Endodermal cell (in vitro differentiated cells): ENCODE measurements around the gene SLC27A2. TPM values are rescaled to one million over a fixed set of nuclear protein-coding genes. Genes with fewer than 3 reads are reported as not detected.
"Not testable (repeated sequence)": the region's sequence is repeated elsewhere in the genome, so short reads cannot be mapped to it uniquely, and the experiment has no call there.

Experiments used
- DNase-seq: peaks from one replicate; pipeline ENCODE4 v3.0.0-alpha.2; 2017
- H3K27ac ChIP-seq: 2 replicates; pipeline ENCODE4 v1.5.1; 2013; ENCODE audit warnings: mild to moderate bottlenecking, low read depth, low read length, moderate library complexity
- H3K27me3 ChIP-seq: 2 replicates; pipeline ENCODE4 v1.6.1; 2013; ENCODE audit warnings: mild to moderate bottlenecking, low read length, moderate library complexity; ENCODE audit not compliant: insufficient read depth, control insufficient read depth, poor library complexity, severe bottlenecking
- H3K36me3 ChIP-seq: 2 replicates; pipeline ENCODE4 v1.7.0; 2013; ENCODE audit warnings: mild to moderate bottlenecking, low read length, moderate library complexity; ENCODE audit not compliant: control insufficient read depth, insufficient read depth
- H3K4me1 ChIP-seq: one replicate; pipeline ENCODE4 v1.7.0; 2013; ENCODE audit warnings: low read length; ENCODE audit not compliant: control insufficient read depth, insufficient read depth
- H3K4me3 ChIP-seq: 2 replicates; pipeline ENCODE4 v1.5.1; 2013; ENCODE audit warnings: mild to moderate bottlenecking, low read length, moderate library complexity
- H3K9ac ChIP-seq: 2 replicates; pipeline ENCODE4 v1.6.1; 2013; ENCODE audit warnings: mild to moderate bottlenecking, low read length, moderate library complexity; ENCODE audit not compliant: poor library complexity, severe bottlenecking; ENCODE audit errors: extremely low read depth
- H3K9me3 ChIP-seq: 2 replicates; pipeline ENCODE4 v1.6.1; 2013; ENCODE audit warnings: mild to moderate bottlenecking, low read length, moderate library complexity; ENCODE audit not compliant: control insufficient read depth
- H3K27ac Mint-ChIP-seq: 2 replicates; pipeline ENCODE4 v1.8.0; 2020; ENCODE audit warnings: mixed read lengths
- H3K27me3 Mint-ChIP-seq: 2 replicates; pipeline ENCODE4 v1.8.0; 2021; ENCODE audit warnings: mild to moderate bottlenecking, mixed read lengths; ENCODE audit not compliant: insufficient read depth
- H3K36me3 Mint-ChIP-seq: 2 replicates; pipeline ENCODE4 v1.8.0; 2020; ENCODE audit warnings: low read depth, mixed read lengths
- H3K4me1 Mint-ChIP-seq: 2 replicates; pipeline ENCODE4 v1.8.0; 2020; ENCODE audit warnings: mixed read lengths
- H3K4me3 Mint-ChIP-seq: 2 replicates; pipeline ENCODE4 v1.8.0; 2020; ENCODE audit warnings: mild to moderate bottlenecking, moderate library complexity, mixed read lengths
- H3K9me3 Mint-ChIP-seq: 2 replicates; pipeline ENCODE4 v1.8.0; 2020; ENCODE audit warnings: mild to moderate bottlenecking, mixed read lengths
- CTCF ChIP-seq: fragments of 200-600 bp; sonication (generic); conservative IDR thresholded peaks from 2 replicates; pipeline ENCODE4 v1.5.0; 2021; ENCODE audit warnings: antibody characterized with exemption, mild to moderate bottlenecking
- WGBS, 2 experiments: methylation state at CpG; one replicate each; pipeline versions ENCODE4 v1.1.5 to v1.1.7; 2013; ENCODE audit warnings: missing lambda C conversion rate in 2 of 2, mixed read lengths in 1 of 2; ENCODE audit not compliant: insufficient coverage in 1 of 2, insufficient read length in 1 of 2; 5-methylcytosine and 5-hydroxymethylcytosine counted together
- long read RNA-seq, 4 experiments: library from polyadenylated mRNA in 2 of 4; library from RNA in 1 of 4; library from capped mRNA in 1 of 4; stranded (forward) in 3 of 4; unstranded in 1 of 4; transcript quantifications; one replicate each; pipeline ENCODE4 v2.0.0, GENCODE V29; 2020 to 2021; ENCODE audit warnings: inconsistent platforms in 1 of 4
- polyA plus RNA-seq, 2 experiments: library from polyadenylated mRNA; stranded (reverse); fragments of 50-300 nt; gene quantifications; one replicate each; pipeline ENCODE4 v1.2.3, GENCODE V29; 2013
- total RNA-seq, 2 donors: library from RNA; stranded (reverse); fragmentation: NEBNext Ultra II Directional in 1 of 2; extraction: Animal tissue kit (Norgen Biotek cat#: 25700) in 1 of 2; gene quantifications; 2 replicates in 1 of 2; 3 replicates in 1 of 2; pipeline ENCODE4 v1.2.1, GENCODE V29; 2021

SLC27A2 gene
- 1 to 10 TPM; 4.0 to 6.8 TPM for total RNA-seq
- polyA plus RNA-seq (2013, experiment 1 of 2), result 1.4 TPM
- polyA plus RNA-seq (2013, experiment 2 of 2), result 1.9 TPM
- long read RNA-seq, experiment 1, transcript SLC27A2-201 (10 exons, 2,394 nt), result major isoform, 5 of 8 reads
- long read RNA-seq, experiment 1, partial matches to known transcripts, result 3 of 8 reads
- long read RNA-seq, experiment 1, other reads (novel, unspliced or antisense), result 0 of 8 reads
- long read RNA-seq, experiment 2, partial matches to known transcripts, result 1 of 3 reads
- long read RNA-seq, experiment 2, other reads (novel, unspliced or antisense), result 1 of 3 reads
- long read RNA-seq, experiment 3, transcript SLC27A2-201 (10 exons, 2,394 nt), result major isoform, 28 of 31 reads
- long read RNA-seq, experiment 3, partial matches to known transcripts, result 3 of 31 reads
- long read RNA-seq, experiment 3, other reads (novel, unspliced or antisense), result 0 of 31 reads
- long read RNA-seq, experiment 4, partial matches to known transcripts, result 1 of 2 reads
- long read RNA-seq, experiment 4, other reads (novel, unspliced or antisense), result 0 of 2 reads

- peak; percentile 75 for TF ChIP-seq CTCF
These were observed at the start of gene SLC27A2 for GRCh38 chr15:50181969-50182218. SLC27A2 (plus strand) TSS chr15:50182196; CDS start chr15:50182428, 232 bp downstream.

GRCh38 chr15:50132251-50132984 lies 49.6 kb upstream of the SLC27A2 start:
- not testable (repeated sequence) for H3K9me3 Mint-ChIP-seq, H3K27ac ChIP-seq, H3K4me3 ChIP-seq, H3K4me1 Mint-ChIP-seq, H3K4me1 ChIP-seq, H3K36me3 ChIP-seq, H3K36me3 Mint-ChIP-seq, DNase-seq, H3K4me3 Mint-ChIP-seq, H3K9ac ChIP-seq, H3K27ac Mint-ChIP-seq, H3K9me3 ChIP-seq, H3K27me3 Mint-ChIP-seq, H3K27me3 ChIP-seq
- WGBS, 2 experiments, result 80 to 90% methylated on average over 1 to 3 of the region's 3 CpGs

More at GRCh38 chr15:50181969-50182218, at the start of gene SLC27A2:
- H3K9me3 Mint-ChIP-seq, result no peaks in the 10 kb centered on the region
- H3K4me3 Mint-ChIP-seq, result peak within 1 kb of the TSS; percentile 74
- Histone ChIP-seq H3K4me3 (peak within 1 kb of the TSS; percentile 83), H3K27ac (no peak within 1 kb of the TSS), H3K4me1 (no peaks in the 10 kb centered on the region), H3K9me3 (no peaks in the 10 kb centered on the region), H3K9ac (no peak within 1 kb of the TSS), H3K36me3 (no peaks in the 10 kb centered on the region), H3K27me3 (peaks cover 75% of the 10 kb centered on the region)
- DNase-seq, result no peak
- peaks cover 10% of the 10 kb centered on the region for H3K4me1 Mint-ChIP-seq
- H3K27me3 Mint-ChIP-seq, result peaks cover 63% of the 10 kb centered on the region
- H3K27ac Mint-ChIP-seq, result no peak within 1 kb of the TSS
- no peaks in the 10 kb centered on the region for H3K36me3 Mint-ChIP-seq
- 0 to 11% methylated on average over 8 to 17 of the region's 17 CpGs for WGBS, 2 experiments

- H3K27me3 Mint-ChIP-seq, result peaks cover 6% of the 10 kb centered on the region
- Histone ChIP-seq H3K36me3 (no peaks in the 10 kb centered on the region), H3K27ac (no peak overlapping the region), H3K4me3 (no peak overlapping the region), H3K4me1 (no peaks in the 10 kb centered on the region), H3K9me3 (no peaks in the 10 kb centered on the region), H3K27me3 (no peaks in the 10 kb centered on the region), H3K9ac (no peak overlapping the region)
- whole genome bisulfite sequencing, 2 experiments, result 90 to 100% methylated on average over 1 of the region's 2 CpGs
- peaks cover 4% of the 10 kb centered on the region for H3K9me3 Mint-ChIP-seq
- no peaks in the 10 kb centered on the region for H3K36me3 Mint-ChIP-seq
- no peak overlapping the region for H3K27ac Mint-ChIP-seq
- TF ChIP-seq CTCF, result no peak
- no peak overlapping the region for H3K4me3 Mint-ChIP-seq
- DNase-seq, result no peak
- no peaks in the 10 kb centered on the region for H3K4me1 Mint-ChIP-seq
These were observed 47.4 kb upstream of the SLC27A2 start for GRCh38 chr15:50134524-50135024.
